ENCODE measurements around the gene IQGAP2. TPM values are rescaled to one million over a fixed set of nuclear protein-coding genes. Genes with fewer than 3 reads are reported as not detected.

Gene IQGAP2
- total RNA-seq, 1 experiment from 2014 or later, result 1.5 TPM

DNA sequence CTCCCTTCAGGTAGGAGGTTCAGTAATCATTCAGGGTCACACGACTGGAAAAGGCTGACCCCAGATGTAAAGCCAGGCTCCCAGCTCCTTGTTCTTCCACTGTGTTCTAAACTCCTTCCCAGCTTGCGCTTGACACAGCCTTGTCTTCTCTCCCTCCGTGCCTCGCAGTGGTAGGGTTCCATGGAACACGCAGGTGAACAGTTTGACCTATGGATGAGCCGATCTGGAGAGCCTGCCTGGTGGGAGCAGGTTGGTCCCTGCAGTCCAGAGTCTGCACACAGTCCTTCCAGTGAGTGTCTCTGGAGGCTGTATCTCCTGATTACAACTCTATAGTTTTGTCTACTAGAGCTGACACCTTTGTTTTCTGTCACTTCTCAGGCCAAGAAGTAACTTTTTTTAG, 85.9 kb downstream of the IQGAP2 start:
- H3K4me3 Mint-ChIP-seq (ENCODE audit: unreplicated experiment), result no peak overlapping the region
- POLR2A ChIA-PET, result interaction anchor here (1.1 kb wide), 1 partner anchor 16 kb away, joined by 3 read pairs; no protein-coding TSS in a partner anchor
- TF ChIP-seq, protein P1, sequence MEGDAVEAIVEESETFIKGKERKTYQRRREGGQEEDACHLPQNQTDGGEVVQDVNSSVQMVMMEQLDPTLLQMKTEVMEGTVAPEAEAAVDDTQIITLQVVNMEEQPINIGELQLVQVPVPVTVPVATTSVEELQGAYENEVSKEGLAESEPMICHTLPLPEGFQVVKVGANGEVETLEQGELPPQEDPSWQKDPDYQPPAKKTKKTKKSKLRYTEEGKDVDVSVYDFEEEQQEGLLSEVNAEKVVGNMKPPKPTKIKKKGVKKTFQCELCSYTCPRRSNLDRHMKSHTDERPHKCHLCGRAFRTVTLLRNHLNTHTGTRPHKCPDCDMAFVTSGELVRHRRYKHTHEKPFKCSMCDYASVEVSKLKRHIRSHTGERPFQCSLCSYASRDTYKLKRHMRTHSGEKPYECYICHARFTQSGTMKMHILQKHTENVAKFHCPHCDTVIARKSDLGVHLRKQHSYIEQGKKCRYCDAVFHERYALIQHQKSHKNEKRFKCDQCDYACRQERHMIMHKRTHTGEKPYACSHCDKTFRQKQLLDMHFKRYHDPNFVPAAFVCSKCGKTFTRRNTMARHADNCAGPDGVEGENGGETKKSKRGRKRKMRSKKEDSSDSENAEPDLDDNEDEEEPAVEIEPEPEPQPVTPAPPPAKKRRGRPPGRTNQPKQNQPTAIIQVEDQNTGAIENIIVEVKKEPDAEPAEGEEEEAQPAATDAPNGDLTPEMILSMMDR (IDR thresholded peaks at IDR 0.05; ENCODE audit: unreplicated experiment), result no peak

DNA sequence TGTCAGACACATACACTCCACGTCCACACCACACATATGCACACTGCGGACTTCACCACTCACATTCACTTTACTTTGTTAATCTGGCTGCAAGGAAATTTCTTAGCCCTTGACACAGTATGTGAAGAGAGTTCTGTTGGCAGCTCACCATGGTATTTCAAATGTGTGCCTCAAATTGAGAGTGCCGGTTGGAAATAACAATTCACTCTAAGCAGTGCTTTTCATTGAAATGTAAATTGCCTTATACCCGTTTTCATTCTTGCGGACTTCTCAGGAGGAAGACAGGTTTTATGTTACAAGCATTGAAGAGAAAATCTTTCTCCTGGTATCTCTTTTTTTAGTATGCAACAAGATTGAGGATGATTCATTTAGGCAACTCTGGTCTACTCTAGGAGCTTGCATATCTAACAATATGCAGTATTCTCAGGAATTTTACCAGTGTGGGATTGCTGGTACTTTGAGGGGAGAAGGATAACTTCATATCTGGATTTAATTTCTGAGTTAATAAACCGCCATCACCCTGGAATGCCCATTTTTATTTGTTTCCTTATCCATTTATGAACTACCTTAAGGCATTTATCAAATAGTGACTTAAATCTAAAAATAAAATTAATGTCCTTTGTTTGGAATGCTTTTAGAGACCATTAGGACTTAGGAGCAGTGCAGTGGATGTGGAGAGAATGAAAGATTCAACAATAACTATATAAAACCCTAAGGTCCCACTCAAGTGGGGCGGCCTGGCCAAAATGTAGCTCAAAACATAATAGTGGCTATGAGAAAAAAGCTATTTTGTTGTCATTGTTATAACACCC, 87.0 kb downstream of the IQGAP2 start:
- ChIA-PET CTCF (interaction anchor here (0.6 kb wide), 1 partner anchor 154 kb away, joined by 3 read pairs; no protein-coding TSS in a partner anchor), POLR2A (interaction anchor here (1.1 kb wide), 1 partner anchor 17 kb away, joined by 3 read pairs; no protein-coding TSS in a partner anchor)
- H3K9me3 Mint-ChIP-seq (ENCODE audit: unreplicated experiment), result no peaks in the 10 kb centered on the region
- BruUV-seq (replicated peaks), result no TSS peak
- H3K4me3 Mint-ChIP-seq (ENCODE audit: unreplicated experiment), result no peak overlapping the region
- intact Hi-C loops (cut with micrococcal nuclease), result no loop called here
- no peaks in the 10 kb centered on the region for H3K4me1 Mint-ChIP-seq (ENCODE audit: insufficient read depth, unreplicated experiment)
- no peak for DNase-seq (ENCODE audit: unreplicated experiment)
- no peaks in the 10 kb centered on the region for H3K36me3 Mint-ChIP-seq (ENCODE audit: insufficient read depth, unreplicated experiment)
- H3K27ac Mint-ChIP-seq (ENCODE audit: low read depth, unreplicated experiment), result no peak overlapping the region
- H3K27me3 Mint-ChIP-seq (ENCODE audit: insufficient read depth, unreplicated experiment), result peaks cover 28% of the 10 kb centered on the region
- TF ChIP-seq, protein P1 (IDR thresholded peaks at IDR 0.05; ENCODE audit: unreplicated experiment), result no peak

More for the DNA sequence above, 85.9 kb downstream of the IQGAP2 start:
- H3K4me1 Mint-ChIP-seq (ENCODE audit: insufficient read depth, unreplicated experiment), result no peaks in the 10 kb centered on the region
- peaks cover 28% of the 10 kb centered on the region for H3K27me3 Mint-ChIP-seq (ENCODE audit: insufficient read depth, unreplicated experiment)
- BruUV-seq (replicated peaks), result no TSS peak
- CTCF ChIA-PET, result no interaction called here
- no peak for DNase-seq (ENCODE audit: unreplicated experiment)
- no peaks in the 10 kb centered on the region for H3K9me3 Mint-ChIP-seq (ENCODE audit: unreplicated experiment)
- no peak overlapping the region for H3K27ac Mint-ChIP-seq (ENCODE audit: low read depth, unreplicated experiment)
- intact Hi-C loops (cut with micrococcal nuclease), result no loop called here
- H3K36me3 Mint-ChIP-seq (ENCODE audit: insufficient read depth, unreplicated experiment), result no peaks in the 10 kb centered on the region

- BruUV-seq (replicated peaks), result no TSS peak
- intact Hi-C loops (cut with micrococcal nuclease), result no loop called here
- TF ChIP-seq, protein P1 (IDR thresholded peaks at IDR 0.05; ENCODE audit: unreplicated experiment), result no peak
- peaks cover 28% of the 10 kb centered on the region for H3K27me3 Mint-ChIP-seq (ENCODE audit: insufficient read depth, unreplicated experiment)
- H3K27ac Mint-ChIP-seq (ENCODE audit: low read depth, unreplicated experiment), result no peak overlapping the region
- H3K36me3 Mint-ChIP-seq (ENCODE audit: insufficient read depth, unreplicated experiment), result no peaks in the 10 kb centered on the region
- CTCF ChIA-PET, result interaction anchor here (0.6 kb wide), 2 partner anchors 153 to 1763 kb away, joined by 3 read pairs; no protein-coding TSS in a partner anchor
- H3K4me3 Mint-ChIP-seq (ENCODE audit: unreplicated experiment), result no peak overlapping the region
- no peaks in the 10 kb centered on the region for H3K9me3 Mint-ChIP-seq (ENCODE audit: unreplicated experiment)
- DNase-seq (ENCODE audit: unreplicated experiment), result no peak
- POLR2A ChIA-PET, result no interaction called here
- H3K4me1 Mint-ChIP-seq (ENCODE audit: insufficient read depth, unreplicated experiment), result no peaks in the 10 kb centered on the region
These were observed 87.9 kb downstream of the IQGAP2 start for GRCh38 chr5:76490960-76491359.

GRCh38 chr5:76492819-76493189, 89.7 kb downstream of the IQGAP2 start:
- CTCF ChIA-PET, result no interaction called here
- no peak for DNase-seq (ENCODE audit: unreplicated experiment)
- H3K4me1 Mint-ChIP-seq (ENCODE audit: insufficient read depth, unreplicated experiment), result no peaks in the 10 kb centered on the region
- intact Hi-C loops (cut with micrococcal nuclease), result no loop called here
- H3K27ac Mint-ChIP-seq (ENCODE audit: low read depth, unreplicated experiment), result no peak overlapping the region
- no peaks in the 10 kb centered on the region for H3K36me3 Mint-ChIP-seq (ENCODE audit: insufficient read depth, unreplicated experiment)
- peaks cover 28% of the 10 kb centered on the region for H3K27me3 Mint-ChIP-seq (ENCODE audit: insufficient read depth, unreplicated experiment)
- no peaks in the 10 kb centered on the region for H3K9me3 Mint-ChIP-seq (ENCODE audit: unreplicated experiment)
- no TSS peak for BruUV-seq (replicated peaks)
- no peak overlapping the region for H3K4me3 Mint-ChIP-seq (ENCODE audit: unreplicated experiment)
- POLR2A ChIA-PET, result no interaction called here
- TF ChIP-seq, protein P1 (IDR thresholded peaks at IDR 0.05; ENCODE audit: unreplicated experiment), result no peak
